Activated naive CD4-positive, alpha-beta T cell treated with anti-CD3 and anti-CD28 coated beads, Interleukin-2, amount 10 ng/mL, durations not matched to agents 5 hours and 36 hours (primary cell): ENCODE data around the gene UTRN. TPM values are rescaled to one million over a fixed set of nuclear protein-coding genes. Genes with fewer than 3 reads are reported as not detected.

Source experiments
- total RNA-seq, 2 experiments: library from RNA; stranded (reverse); gene quantifications; one replicate each; pipeline ENCODE4 v1.2.3, GENCODE V29; 2021

The UTRN gene
- 100 to 1,000 TPM; 132 TPM for total RNA-seq

GRCh38 chr6:144284783-144285547, at the start of gene UTRN:
TSS of gene UTRN (plus strand) at chr6:144285335. CDS start at chr6:144291829, 6,494 bp downstream.

Other genes starting within 250 kb of the UTRN start
- gene SF3B5, start 189.8 kb upstream of the UTRN start, total RNA-seq, result 100 to 1,000 TPM; 132 to 136 TPM
- gene STX11, start 134.8 kb upstream of the UTRN start, total RNA-seq, result 1 to 10 TPM; 9.5 to 9.9 TPM